Measurements from ENCODE around the gene BST2. TPM values are rescaled to one million over a fixed set of nuclear protein-coding genes. Genes with fewer than 3 reads are reported as not detected.

The BST2 gene
- total RNA-seq, 4 donors from 2014 or later: 25.3 to 59.7 (median 51.0) TPM

DNA sequence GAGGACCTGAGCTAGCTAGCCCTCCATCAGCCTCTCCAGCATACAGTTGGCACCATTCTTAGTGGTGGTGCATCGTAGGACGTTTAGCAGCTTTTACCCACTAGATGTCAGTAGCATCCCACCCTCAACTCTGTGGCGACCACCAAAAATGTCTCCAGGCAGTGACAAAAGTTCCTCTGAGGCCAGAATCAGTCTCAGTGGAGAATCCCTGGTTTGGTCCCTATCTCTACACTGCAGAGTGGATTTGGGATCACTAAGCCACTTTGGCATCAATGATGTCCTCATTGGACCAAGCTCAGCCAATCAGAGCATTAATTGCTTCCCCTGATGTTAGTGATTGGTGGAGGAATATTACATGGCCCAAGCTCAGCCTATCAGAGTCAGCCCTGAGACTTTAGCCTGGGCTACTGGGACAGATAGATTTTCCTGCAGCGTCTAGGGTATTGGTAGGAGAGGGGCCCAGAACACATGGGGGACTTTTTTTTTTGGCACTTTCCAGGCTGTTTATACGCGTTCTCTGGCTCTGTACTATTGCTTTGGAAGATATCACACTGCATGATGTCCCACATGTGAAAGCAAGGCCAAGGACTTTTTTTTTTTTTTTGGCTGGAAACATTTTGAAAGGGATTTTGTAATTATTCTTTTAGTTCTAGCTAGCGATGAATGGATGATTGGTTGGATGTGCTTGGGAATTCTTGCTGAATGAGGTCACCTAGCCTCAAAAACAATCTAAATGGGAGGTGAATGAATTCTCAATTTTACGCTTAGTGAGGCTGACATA lies 36.0 kb upstream of the BST2 start:
- H3K4me1 ChIP-seq: peaks cover 0 to 4% (median 0%) of the 10 kb centered on the region in 4 donors
- H3K27ac ChIP-seq (replicated peaks in 1 of 4): no peak overlapping the region
- H3K36me3 ChIP-seq: peaks cover 0 to under 1% (median 0%) of the 10 kb centered on the region in 4 donors
- WGBS: 43% methylated on average over 8 of the region's 8 CpGs
- no peak overlapping the region for H3K4me3 ChIP-seq
- intact Hi-C loops (cut with DNase I): loop anchor here (10.0 kb wide), 1 partner anchor 133 kb away; no protein-coding TSS in a partner anchor
- no peaks in the 10 kb centered on the region for H3K27me3 ChIP-seq
- H3K9me3 ChIP-seq: peaks cover 0 to 3% (median 0%) of the 10 kb centered on the region in 4 donors
- DNase-seq (ENCODE audit: extremely low spot score): no peak
- no peak for TF ChIP-seq EP300 (IDR thresholded peaks at IDR 0.05)
- TF ChIP-seq, protein P1, sequence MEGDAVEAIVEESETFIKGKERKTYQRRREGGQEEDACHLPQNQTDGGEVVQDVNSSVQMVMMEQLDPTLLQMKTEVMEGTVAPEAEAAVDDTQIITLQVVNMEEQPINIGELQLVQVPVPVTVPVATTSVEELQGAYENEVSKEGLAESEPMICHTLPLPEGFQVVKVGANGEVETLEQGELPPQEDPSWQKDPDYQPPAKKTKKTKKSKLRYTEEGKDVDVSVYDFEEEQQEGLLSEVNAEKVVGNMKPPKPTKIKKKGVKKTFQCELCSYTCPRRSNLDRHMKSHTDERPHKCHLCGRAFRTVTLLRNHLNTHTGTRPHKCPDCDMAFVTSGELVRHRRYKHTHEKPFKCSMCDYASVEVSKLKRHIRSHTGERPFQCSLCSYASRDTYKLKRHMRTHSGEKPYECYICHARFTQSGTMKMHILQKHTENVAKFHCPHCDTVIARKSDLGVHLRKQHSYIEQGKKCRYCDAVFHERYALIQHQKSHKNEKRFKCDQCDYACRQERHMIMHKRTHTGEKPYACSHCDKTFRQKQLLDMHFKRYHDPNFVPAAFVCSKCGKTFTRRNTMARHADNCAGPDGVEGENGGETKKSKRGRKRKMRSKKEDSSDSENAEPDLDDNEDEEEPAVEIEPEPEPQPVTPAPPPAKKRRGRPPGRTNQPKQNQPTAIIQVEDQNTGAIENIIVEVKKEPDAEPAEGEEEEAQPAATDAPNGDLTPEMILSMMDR (IDR thresholded peaks at IDR 0.05): peak; percentile 24 to 36 (median 31)

DNA sequence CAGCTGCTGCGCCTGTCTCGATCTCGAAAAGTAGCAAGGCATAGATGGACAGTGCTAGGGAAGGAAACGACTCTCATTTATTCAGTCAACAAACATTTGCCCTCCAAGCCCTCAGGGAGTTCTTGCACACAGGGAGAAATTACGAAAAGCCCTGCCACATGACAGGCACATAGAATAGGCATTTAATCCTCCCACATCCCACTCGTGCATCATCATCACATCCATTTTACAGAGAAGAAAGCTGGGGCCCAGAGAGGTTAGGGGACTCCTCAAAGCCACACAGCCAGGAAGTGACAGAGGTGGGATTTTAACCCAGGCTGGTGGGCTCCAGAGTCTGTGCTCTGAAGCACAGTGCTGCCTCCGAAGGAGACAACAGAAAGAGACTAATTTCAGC lies 31.4 kb upstream of the BST2 start:
- Histone ChIP-seq H3K36me3 (peaks cover 0 to 10% (median 0%) of the 10 kb centered on the region in 4 donors), H3K4me1 (peaks cover 0 to 4% (median 0%) of the 10 kb centered on the region in 4 donors), H3K27ac (replicated peaks in 1 of 4) (no peak overlapping the region), H3K4me3 (no peak overlapping the region), H3K27me3 (no peaks in the 10 kb centered on the region), H3K9me3 (peaks cover 0 to 3% (median 0%) of the 10 kb centered on the region in 4 donors)
- no peak for DNase-seq (ENCODE audit: extremely low spot score)
- 90% methylated on average over 7 of the region's 7 CpGs for WGBS
- intact Hi-C loops (cut with DNase I): no loop called here
- TF ChIP-seq POLR2AphosphoS5 (IDR thresholded peaks at IDR 0.05) (no peak), EP300 (IDR thresholded peaks at IDR 0.05) (no peak), POLR2A (IDR thresholded peaks at IDR 0.05; ENCODE audit: low read depth) (no peak)
- TF ChIP-seq, protein P1 (IDR thresholded peaks at IDR 0.05): no peak

DNA sequence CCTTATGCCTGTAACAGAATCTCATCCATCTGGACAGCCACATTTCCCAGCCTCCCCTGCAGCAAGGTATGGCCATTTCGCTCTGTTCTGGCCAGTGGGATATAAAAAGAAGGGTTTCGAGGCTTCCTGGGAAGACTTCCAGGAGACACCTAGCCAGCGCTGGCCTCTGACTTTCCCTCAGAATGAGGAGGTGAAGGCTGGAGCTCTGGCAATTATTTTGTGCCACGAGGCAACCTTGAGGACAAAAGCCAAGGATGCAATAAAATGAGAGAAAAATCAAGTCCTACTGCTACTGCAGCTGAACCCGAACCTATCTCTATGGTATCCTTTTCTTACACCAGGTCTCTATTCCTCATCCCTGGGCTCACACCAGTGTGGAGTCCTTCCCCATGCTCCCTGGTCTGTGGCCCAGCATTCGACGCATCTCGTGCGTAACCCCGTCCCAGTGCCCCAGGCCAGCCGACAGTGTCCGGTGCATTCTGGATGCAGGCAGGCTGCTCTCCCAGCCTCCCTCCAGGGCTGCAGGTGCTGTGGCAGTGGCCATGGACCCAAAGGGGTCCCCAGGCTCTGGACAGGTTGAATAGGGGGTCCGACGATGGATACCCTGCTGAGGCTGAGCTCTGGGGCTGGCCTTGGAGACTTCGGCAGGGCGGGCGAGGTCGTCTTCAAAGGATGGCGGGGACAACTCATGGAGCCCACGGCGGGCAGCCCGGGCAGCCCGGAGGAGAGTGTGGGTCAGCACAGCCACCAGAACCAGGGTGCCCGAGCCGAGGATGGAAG lies 30.9 kb upstream of the BST2 start:
- Histone ChIP-seq H3K9me3 (peaks cover 0 to under 1% (median 0%) of the 10 kb centered on the region in 4 donors), H3K27ac (replicated peaks in 1 of 4) (no peak overlapping the region), H3K4me1 (peaks cover 0 to under 1% (median 0%) of the 10 kb centered on the region in 4 donors), H3K4me3 (no peak overlapping the region), H3K36me3 (peaks cover 0 to 10% (median 0%) of the 10 kb centered on the region in 4 donors), H3K27me3 (no peaks in the 10 kb centered on the region)
- TF ChIP-seq POLR2A (IDR thresholded peaks at IDR 0.05; ENCODE audit: low read depth) (no peak), EP300 (IDR thresholded peaks at IDR 0.05) (no peak), POLR2AphosphoS5 (IDR thresholded peaks at IDR 0.05) (no peak)
- TF ChIP-seq, protein P1 (IDR thresholded peaks at IDR 0.05): no peak
- DNase-seq (ENCODE audit: extremely low spot score): no peak
- over 99% methylated on average over 10 of the region's 25 CpGs for WGBS
- intact Hi-C loops (cut with DNase I): no loop called here

DNA sequence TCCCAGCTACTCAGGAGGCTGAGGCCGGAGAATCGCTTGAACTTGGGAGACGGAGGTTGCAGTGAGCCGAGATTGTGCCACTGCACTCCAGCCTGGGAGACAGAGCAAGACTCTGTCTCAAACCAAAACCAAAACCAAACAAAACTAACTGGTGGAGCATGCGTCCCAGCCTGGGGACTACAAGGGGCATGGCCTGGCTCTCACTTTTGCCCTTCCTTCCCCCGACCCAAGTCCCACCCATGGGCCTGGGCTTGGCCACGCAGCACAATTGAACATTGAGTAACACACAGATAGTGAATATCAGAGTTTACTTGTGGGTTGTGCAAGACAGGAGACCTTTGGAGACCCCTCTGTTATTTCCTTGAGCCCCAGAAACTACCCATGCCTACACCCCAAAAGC lies 29.8 kb upstream of the BST2 start:
- H3K9me3 ChIP-seq: no peaks in the 10 kb centered on the region
- H3K4me3 ChIP-seq: no peak overlapping the region
- peaks cover 0 to 10% (median 0%) of the 10 kb centered on the region in 4 donors for H3K36me3 ChIP-seq
- intact Hi-C loops (cut with DNase I): no loop called here
- H3K27ac ChIP-seq (replicated peaks in 1 of 4): no peak overlapping the region
- H3K4me1 ChIP-seq: no peaks in the 10 kb centered on the region
- H3K27me3 ChIP-seq: no peaks in the 10 kb centered on the region
- TF ChIP-seq, protein P1 (IDR thresholded peaks at IDR 0.05): no peak
- no peak for TF ChIP-seq POLR2AphosphoS5 (IDR thresholded peaks at IDR 0.05)
- TF ChIP-seq POLR2A (IDR thresholded peaks at IDR 0.05; ENCODE audit: low read depth): no peak
- TF ChIP-seq EP300 (IDR thresholded peaks at IDR 0.05): no peak
- whole genome bisulfite sequencing: 95% methylated on average over 7 of the region's 7 CpGs
- DNase-seq (ENCODE audit: extremely low spot score): no peak
